AG09319 (cell line): ENCODE data around the gene HELLS.

ENCODE experiments used
- DNase-seq: peaks from one replicate; pipeline ENCODE4 v3.0.0-alpha.2; 2010; ENCODE audit warnings: low read depth; ENCODE audit errors: extremely low read depth
- CTCF ChIP-seq: IDR thresholded peaks from 2 replicates; pipeline ENCODE4 v1.5.1; 2011; ENCODE audit warnings: low read depth, mild to moderate bottlenecking, inconsistent platforms, low read length, moderate library complexity

Gene HELLS

DNA sequence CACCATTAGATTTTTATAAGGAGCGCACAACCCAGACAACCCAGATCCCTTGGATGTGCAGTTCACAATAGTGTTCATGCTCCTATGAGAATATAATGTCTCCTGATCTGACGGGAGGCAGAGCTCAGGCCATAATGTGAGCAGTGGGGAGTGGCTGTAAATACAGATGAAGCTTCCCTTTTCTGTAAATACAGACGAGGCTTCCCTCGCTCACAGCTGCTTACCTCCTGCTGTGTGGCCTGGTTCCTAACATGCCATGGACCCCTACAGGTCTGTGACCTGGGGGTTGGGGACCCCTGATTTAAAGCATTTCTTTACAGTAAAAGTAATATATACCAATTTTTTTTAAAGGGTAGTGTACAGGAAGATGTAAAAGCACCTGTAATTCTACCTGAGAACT is 33.2 kb downstream of the HELLS start:
- DNase-seq = no peak
- no peak for TF ChIP-seq CTCF

GRCh38 chr10:94583124-94583523 is 37.5 kb downstream of the HELLS start:
- TF ChIP-seq CTCF = no peak
- DNase-seq = no peak

DNA sequence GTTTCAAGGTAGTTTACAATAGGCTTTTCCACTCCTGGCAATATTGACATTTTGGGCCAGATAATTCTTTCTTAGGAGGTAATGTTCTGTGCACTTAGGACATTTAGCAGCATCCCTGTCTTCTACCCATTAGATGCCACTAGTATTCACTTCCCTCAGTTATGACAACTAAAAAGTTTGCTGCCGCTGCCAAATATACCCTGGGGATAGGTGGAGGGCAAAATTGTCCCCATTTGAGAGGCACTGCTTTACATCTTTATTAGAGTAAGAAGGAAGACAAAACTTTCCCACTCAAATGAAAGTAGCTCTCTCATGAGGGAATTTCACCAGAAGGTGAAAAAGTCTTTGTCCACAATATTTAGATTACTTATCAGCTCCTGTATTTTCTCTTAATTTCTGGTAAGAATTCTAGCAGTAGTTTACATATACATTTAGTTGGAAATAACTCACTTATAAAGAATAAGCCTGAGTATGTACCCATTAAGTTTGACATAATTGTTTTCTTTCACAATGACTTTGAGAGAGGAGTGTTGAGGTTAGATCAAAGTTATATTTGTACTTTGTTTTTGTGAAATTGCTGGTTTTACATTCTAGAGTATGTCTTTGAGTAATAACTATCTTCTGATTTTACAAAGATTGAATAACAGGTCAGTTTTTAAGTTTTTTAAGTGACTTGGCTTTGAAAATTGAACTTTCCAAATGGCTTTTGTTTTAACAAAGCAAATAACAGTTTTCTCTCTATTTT is 46.0 kb downstream of the HELLS start:
- no peak for TF ChIP-seq CTCF
- DNase-seq = no peak

- DNase-seq = no peak
- no peak for TF ChIP-seq CTCF
These were observed 57.3 kb downstream of the HELLS start for GRCh38 chr10:94602729-94603515.

- TF ChIP-seq CTCF = no peak
- no peak for DNase-seq
These were observed 61.5 kb downstream of the HELLS start for GRCh38 chr10:94607111-94607510.

DNA sequence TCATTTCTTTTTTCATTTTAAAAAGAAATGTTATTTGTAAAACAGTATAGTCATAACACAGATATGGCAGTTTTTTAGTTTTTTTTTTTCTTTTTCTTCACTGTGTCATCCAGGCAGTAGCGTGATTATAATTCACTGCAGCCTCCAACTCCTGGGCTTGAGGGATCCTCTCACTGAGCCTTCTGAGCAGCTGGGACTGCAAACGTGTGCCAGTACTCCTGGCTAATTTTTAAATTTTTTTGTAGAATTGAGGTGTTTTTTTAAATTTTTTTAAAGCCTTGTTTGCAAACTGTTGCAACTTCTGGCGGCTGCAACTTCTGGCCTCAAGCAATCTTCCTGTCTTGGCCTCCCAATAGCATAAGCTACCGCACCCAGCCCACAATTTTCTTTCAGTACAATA is 63.0 kb downstream of the HELLS start:
- DNase-seq = no peak
- no peak for TF ChIP-seq CTCF

DNA sequence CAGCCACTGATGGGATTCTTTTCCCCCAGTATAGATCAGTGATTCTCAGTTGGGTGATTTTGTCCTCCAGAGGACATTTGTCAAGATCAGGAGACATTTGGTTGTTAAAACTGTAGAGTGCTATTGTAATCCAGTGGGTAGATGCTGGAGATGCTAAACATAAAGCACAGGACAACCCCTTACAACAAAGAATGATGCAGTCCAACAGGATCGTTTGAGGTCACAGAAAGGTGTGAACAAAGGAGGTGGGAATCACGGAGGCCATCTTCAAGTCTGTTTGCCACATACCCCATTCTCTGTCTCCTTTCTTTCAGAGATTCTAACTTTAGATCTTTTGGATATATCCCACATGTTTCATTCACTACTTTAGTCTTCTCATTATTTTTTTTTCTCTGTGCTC is 69.0 kb downstream of the HELLS start:
- DNase-seq = no peak

More for the DNA sequence above, 69.0 kb downstream of the HELLS start:
- TF ChIP-seq CTCF = no peak
